HFFc6 (cell line): ENCODE measurements around the gene TMC2. TPM values are rescaled to one million over a fixed set of nuclear protein-coding genes. Genes with fewer than 3 reads are reported as not detected.

Experiments
- DNase-seq: peaks from one replicate; pipeline ENCODE4 v3.0.0-alpha.2; 2018
- H3K27ac Mint-ChIP-seq: 2 replicates; pipeline ENCODE4 v1.8.0; 2020; ENCODE audit warnings: mild to moderate bottlenecking, mixed read lengths
- H3K27me3 Mint-ChIP-seq: 2 replicates; pipeline ENCODE4 v1.8.0; 2021; ENCODE audit warnings: mild to moderate bottlenecking, moderate library complexity, mixed read lengths; ENCODE audit not compliant: insufficient read depth
- H3K36me3 Mint-ChIP-seq: 2 replicates; pipeline ENCODE4 v1.8.0; 2021; ENCODE audit warnings: low read depth, mixed read lengths
- H3K4me1 Mint-ChIP-seq: 2 replicates; pipeline ENCODE4 v1.8.0; 2020; ENCODE audit warnings: low read depth, mixed read lengths
- H3K4me3 Mint-ChIP-seq: 2 replicates; pipeline ENCODE4 v1.8.0; 2020; ENCODE audit warnings: mild to moderate bottlenecking, moderate library complexity, mixed read lengths
- H3K9me3 Mint-ChIP-seq: 2 replicates; pipeline ENCODE4 v1.8.0; 2020; ENCODE audit warnings: mild to moderate bottlenecking, mixed read lengths
- total RNA-seq, 6 experiments: library from RNA; stranded (reverse); fragmentation: NEBNext Ultra II Directional; extraction: Animal tissue kit (Norgen Biotek cat#: 25700); gene quantifications; 2 replicates in 1 of 6; 3 replicates in 5 of 6; pipeline ENCODE4 v1.2.3, GENCODE V29; 2021
- TF ChIP-seq, protein P1 (sequence below): fragments of 200-600 bp; sonication (generic); IDR thresholded peaks from 2 replicates; pipeline ENCODE4 v1.5.0; 2021; ENCODE audit warnings: antibody characterized with exemption, mild to moderate bottlenecking

TMC2 gene
- total RNA-seq, 6 experiments from 2014 or later: not detected

DNA sequence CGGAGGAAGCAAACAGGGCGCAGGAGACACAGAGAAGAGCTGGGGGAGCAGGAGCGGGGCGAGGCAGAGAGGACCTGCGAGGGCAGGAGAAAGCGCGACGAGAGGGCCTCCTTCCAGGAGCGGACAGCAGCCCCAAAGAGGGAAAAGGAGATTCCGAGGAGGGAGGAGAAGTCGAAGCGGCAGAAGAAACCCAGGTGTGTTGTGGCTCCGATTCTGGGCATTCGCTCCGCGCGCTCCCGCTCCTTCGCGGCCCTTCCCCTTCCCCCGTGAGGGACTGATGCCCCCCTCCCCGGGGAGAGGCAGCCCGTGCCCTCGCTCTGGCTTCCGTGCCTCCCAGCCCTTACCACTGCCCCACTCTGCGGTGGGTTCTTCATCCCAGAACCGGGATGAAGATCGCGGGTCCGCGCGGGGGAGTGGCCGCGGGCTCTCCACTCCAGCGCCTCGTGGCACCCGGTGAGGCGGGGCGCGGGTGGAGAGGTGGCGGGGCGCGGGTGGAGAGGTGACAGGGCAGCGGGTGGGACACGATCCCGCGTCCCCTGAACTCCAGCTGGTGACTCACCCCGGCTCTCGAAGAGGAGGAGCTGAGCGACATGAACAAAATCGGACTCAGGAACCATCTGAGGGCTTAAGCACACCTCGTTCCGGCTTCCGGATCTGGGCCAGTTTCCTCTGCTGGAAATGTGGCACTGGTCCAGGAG, 22.4 kb downstream of the TMC2 start:
- no peak for DNase-seq
- no peaks in the 10 kb centered on the region for H3K9me3 Mint-ChIP-seq
- H3K36me3 Mint-ChIP-seq: no peaks in the 10 kb centered on the region
- H3K27me3 Mint-ChIP-seq: peaks cover 50% of the 10 kb centered on the region
- TF ChIP-seq, protein P1, sequence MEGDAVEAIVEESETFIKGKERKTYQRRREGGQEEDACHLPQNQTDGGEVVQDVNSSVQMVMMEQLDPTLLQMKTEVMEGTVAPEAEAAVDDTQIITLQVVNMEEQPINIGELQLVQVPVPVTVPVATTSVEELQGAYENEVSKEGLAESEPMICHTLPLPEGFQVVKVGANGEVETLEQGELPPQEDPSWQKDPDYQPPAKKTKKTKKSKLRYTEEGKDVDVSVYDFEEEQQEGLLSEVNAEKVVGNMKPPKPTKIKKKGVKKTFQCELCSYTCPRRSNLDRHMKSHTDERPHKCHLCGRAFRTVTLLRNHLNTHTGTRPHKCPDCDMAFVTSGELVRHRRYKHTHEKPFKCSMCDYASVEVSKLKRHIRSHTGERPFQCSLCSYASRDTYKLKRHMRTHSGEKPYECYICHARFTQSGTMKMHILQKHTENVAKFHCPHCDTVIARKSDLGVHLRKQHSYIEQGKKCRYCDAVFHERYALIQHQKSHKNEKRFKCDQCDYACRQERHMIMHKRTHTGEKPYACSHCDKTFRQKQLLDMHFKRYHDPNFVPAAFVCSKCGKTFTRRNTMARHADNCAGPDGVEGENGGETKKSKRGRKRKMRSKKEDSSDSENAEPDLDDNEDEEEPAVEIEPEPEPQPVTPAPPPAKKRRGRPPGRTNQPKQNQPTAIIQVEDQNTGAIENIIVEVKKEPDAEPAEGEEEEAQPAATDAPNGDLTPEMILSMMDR: no peak
- H3K4me3 Mint-ChIP-seq: no peak overlapping the region
- H3K27ac Mint-ChIP-seq: no peak overlapping the region
- no peaks in the 10 kb centered on the region for H3K4me1 Mint-ChIP-seq

DNA sequence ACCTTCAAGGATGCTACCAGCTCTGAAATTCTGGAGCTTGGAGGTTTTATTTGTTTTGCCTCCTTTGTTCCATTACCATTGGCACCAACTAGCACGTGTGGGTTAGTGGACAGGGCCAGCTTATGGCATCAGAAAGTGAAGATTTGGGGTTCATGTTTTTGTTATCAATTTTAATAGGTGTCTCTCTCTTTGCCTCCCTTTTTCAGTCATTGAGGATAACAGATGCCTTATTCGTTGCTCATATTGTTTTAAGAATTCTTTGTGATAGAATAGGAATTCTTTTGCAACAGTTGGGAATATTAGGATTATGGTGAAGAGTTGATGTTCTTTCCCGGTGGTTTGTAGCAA, 22.9 kb downstream of the TMC2 start:
- Mint-ChIP-seq H3K9me3 (no peaks in the 10 kb centered on the region), H3K36me3 (no peaks in the 10 kb centered on the region), H3K27me3 (peaks cover 50% of the 10 kb centered on the region), H3K4me3 (no peak overlapping the region), H3K4me1 (no peaks in the 10 kb centered on the region), H3K27ac (no peak overlapping the region)
- DNase-seq: no peak
- TF ChIP-seq, protein P1: no peak

DNA sequence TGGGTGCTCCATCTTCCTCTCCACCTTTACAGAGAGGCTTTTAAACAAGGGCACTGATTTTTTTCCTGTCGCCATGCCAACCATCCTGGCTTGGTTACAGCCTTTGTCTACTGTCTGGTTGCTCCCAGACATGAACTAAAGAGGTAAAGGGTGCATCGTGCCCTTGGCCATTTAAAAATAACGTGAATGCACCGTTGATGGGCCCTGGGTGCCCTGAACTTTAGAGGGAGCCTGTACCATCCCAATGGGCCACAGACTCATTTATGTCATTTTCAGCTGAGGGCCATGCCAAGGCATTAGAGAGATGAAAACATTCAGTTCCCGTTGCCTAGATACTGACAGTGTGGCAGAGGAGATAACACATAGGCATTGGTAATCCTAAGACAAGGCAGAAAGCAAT, 23.3 kb downstream of the TMC2 start:
- Mint-ChIP-seq H3K4me1 (no peaks in the 10 kb centered on the region), H3K9me3 (no peaks in the 10 kb centered on the region), H3K4me3 (no peak overlapping the region), H3K27me3 (peaks cover 50% of the 10 kb centered on the region), H3K27ac (no peak overlapping the region), H3K36me3 (no peaks in the 10 kb centered on the region)
- TF ChIP-seq, protein P1: no peak
- DNase-seq: no peak

DNA sequence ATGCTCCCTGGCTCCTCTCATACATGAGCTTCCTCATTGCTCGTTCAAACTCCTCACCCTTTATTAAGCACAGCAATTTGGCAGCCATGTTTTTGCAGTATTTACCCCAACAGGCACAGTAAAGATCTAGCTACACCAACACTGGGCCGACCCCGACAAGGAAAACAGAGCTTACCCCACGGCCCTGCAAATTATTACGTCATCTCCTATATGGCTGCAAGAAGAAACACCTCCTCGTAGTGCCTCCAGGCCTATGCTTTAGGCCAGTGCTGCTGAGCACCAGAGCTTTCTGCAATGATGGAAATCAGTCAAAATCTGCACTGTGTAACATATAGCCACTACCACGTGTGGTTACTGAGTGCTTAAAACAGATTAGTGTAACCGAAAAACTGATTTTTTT, 26.7 kb downstream of the TMC2 start:
- Mint-ChIP-seq H3K36me3 (no peaks in the 10 kb centered on the region), H3K27ac (no peak overlapping the region), H3K4me1 (no peaks in the 10 kb centered on the region), H3K9me3 (no peaks in the 10 kb centered on the region), H3K27me3 (peaks cover 31% of the 10 kb centered on the region), H3K4me3 (no peak overlapping the region)
- DNase-seq: no peak
- TF ChIP-seq, protein P1: no peak

DNA sequence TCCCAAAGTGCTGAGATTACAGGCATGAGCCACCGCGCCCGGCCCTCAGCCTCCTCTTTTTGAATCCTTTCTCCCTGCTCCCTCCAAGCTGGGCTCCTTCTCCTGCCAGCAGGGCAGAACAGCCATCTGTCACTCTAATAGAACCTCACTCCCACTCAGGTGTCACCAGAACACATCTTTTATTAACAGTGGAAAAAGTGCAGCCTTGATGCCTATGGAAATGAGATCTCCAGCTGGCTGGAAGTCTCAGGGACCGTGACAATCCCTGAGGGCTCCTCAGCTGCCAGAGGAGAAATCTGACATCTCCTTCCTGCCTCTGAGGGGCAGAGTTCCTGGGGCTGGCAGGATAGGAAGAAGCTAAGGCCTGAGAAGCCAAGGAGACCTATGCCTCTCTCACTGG, 28.0 kb downstream of the TMC2 start:
- no peaks in the 10 kb centered on the region for H3K4me1 Mint-ChIP-seq
- TF ChIP-seq, protein P1: no peak
- H3K36me3 Mint-ChIP-seq: no peaks in the 10 kb centered on the region
- H3K4me3 Mint-ChIP-seq: no peak overlapping the region
- H3K9me3 Mint-ChIP-seq: no peaks in the 10 kb centered on the region
- no peak overlapping the region for H3K27ac Mint-ChIP-seq
- peaks cover 28% of the 10 kb centered on the region for H3K27me3 Mint-ChIP-seq
- DNase-seq: no peak
